Measurements from ENCODE around the gene ECSIT. TPM values are rescaled to one million over a fixed set of nuclear protein-coding genes. Genes with fewer than 3 reads are reported as not detected.

Gene ECSIT
- polyA plus RNA-seq, 1 donor from 2014 or later, result 98.3 TPM

- Histone ChIP-seq H3K9me2 (ENCODE audit: insufficient read depth, low read length) (no peaks in the 10 kb centered on the region), H4K20me1 (ENCODE audit: insufficient read depth) (no peaks in the 10 kb centered on the region)
Measured at GRCh38 chr19:11554160-11554559, 25.2 kb upstream of the ECSIT start.

GRCh38 chr19:11552666-11553372 lies 23.9 kb upstream of the ECSIT start:
- H3K4me3 ChIP-seq (ENCODE audit: low read length), result no peak overlapping the region
- H3F3A ChIP-seq (ENCODE audit: insufficient read depth, low read length, poor library complexity, severe bottlenecking), result no peaks in the 10 kb centered on the region
- no peak overlapping the region for H3K4me2 ChIP-seq (ENCODE audit: low read length)
- H3K9me2 ChIP-seq (ENCODE audit: insufficient read depth, low read length), result no peaks in the 10 kb centered on the region
- TF ChIP-seq SMC3 (conservative IDR thresholded peaks at IDR 0.05; ENCODE audit: poor library complexity) (no peak), REST (IDR thresholded peaks at IDR 0.05; ENCODE audit: borderline replicate concordance) (no peak), POLR2AphosphoS5 (IDR thresholded peaks at IDR 0.05) (no peak), EZH2 (IDR thresholded peaks at IDR 0.05; ENCODE audit: borderline replicate concordance, insufficient read depth, low read length, poor library complexity, severe bottlenecking) (no peak)
- H4K20me1 ChIP-seq (ENCODE audit: insufficient read depth), result no peaks in the 10 kb centered on the region
- no peaks in the 10 kb centered on the region for H3K27me3 ChIP-seq (ENCODE audit: insufficient read depth, low read depth, low read length)
- no peaks in the 10 kb centered on the region for H3K9me3 ChIP-seq (ENCODE audit: low read length)
- H2AFZ ChIP-seq (ENCODE audit: low read depth, low read length), result no peak overlapping the region
- H3K79me2 ChIP-seq (replicated peaks; ENCODE audit: insufficient read depth, low read length), result peaks cover 9% of the 10 kb centered on the region
- H3K9ac ChIP-seq (ENCODE audit: low read length), result no peak overlapping the region
- no peaks in the 10 kb centered on the region for H3K36me3 ChIP-seq (ENCODE audit: insufficient read depth, low read length)
- no peak overlapping the region for H3K27ac ChIP-seq (ENCODE audit: low read length)

More at GRCh38 chr19:11554160-11554559, 25.2 kb upstream of the ECSIT start:
- Histone ChIP-seq H2AFZ (ENCODE audit: low read depth, low read length) (no peak overlapping the region), H3F3A (ENCODE audit: insufficient read depth, low read length, poor library complexity, severe bottlenecking) (no peaks in the 10 kb centered on the region), H3K4me3 (ENCODE audit: low read length) (no peak overlapping the region), H3K9ac (ENCODE audit: low read length) (no peak overlapping the region), H3K79me2 (replicated peaks; ENCODE audit: insufficient read depth, low read length) (peaks cover 19% of the 10 kb centered on the region), H3K27ac (ENCODE audit: low read length) (no peak overlapping the region), H3K4me2 (ENCODE audit: low read length) (no peak overlapping the region), H3K27me3 (ENCODE audit: insufficient read depth, low read depth, low read length) (no peaks in the 10 kb centered on the region), H3K9me3 (ENCODE audit: low read length) (no peaks in the 10 kb centered on the region), H3K36me3 (ENCODE audit: insufficient read depth, low read length) (no peaks in the 10 kb centered on the region)
- TF ChIP-seq SMC3 (conservative IDR thresholded peaks at IDR 0.05; ENCODE audit: poor library complexity), result no peak
- TF ChIP-seq POLR2AphosphoS5 (IDR thresholded peaks at IDR 0.05), result no peak
- no peak for TF ChIP-seq MXI1 (conservative IDR thresholded peaks at IDR 0.05; ENCODE audit: poor library complexity, severe bottlenecking)
- TF ChIP-seq RAD21 (conservative IDR thresholded peaks at IDR 0.05), result no peak
- no peak for TF ChIP-seq CTCF (IDR thresholded peaks at IDR 0.05; ENCODE audit: poor library complexity, severe bottlenecking)
- no peak for TF ChIP-seq EP300 (conservative IDR thresholded peaks at IDR 0.05; ENCODE audit: poor library complexity, severe bottlenecking)
- TF ChIP-seq REST (IDR thresholded peaks at IDR 0.05; ENCODE audit: borderline replicate concordance), result no peak
- no peak for TF ChIP-seq TAF1 (IDR thresholded peaks at IDR 0.05; ENCODE audit: low read depth)

Data from neural cell (in vitro differentiated cells).